H1 (cell line): ENCODE data around the gene HES1.

Experiments
- EGR1 ChIP-seq: IDR thresholded peaks from 2 replicates; pipeline ENCODE4 v1.6.1; 2011; ENCODE audit warnings: low read depth, low read length, borderline replicate concordance
- EZH2 ChIP-seq: fragments of 200-600 bp; sonication (generic); IDR thresholded peaks from 2 replicates; pipeline ENCODE4 v1.7.1; 2012; ENCODE audit warnings: low read depth, mild to moderate bottlenecking, moderate library complexity, low read length, inconsistent platforms; ENCODE audit not compliant: severe bottlenecking
- GABPA ChIP-seq: IDR thresholded peaks from 2 replicates; pipeline ENCODE4 v1.6.1; 2011; ENCODE audit warnings: mild to moderate bottlenecking, low read length, moderate library complexity, borderline replicate concordance; ENCODE audit not compliant: insufficient read depth
- JUN ChIP-seq: IDR thresholded peaks from 2 replicates; pipeline ENCODE4 v1.6.1; 2011; ENCODE audit warnings: low read depth, mild to moderate bottlenecking, improper control_type of control experiment, low read length
- POLR2A ChIP-seq, 2 experiments: IDR thresholded peaks; 1 replicate in 1 of 2; 2 replicates in 1 of 2; pipeline ENCODE4 v1.6.1; 2011; ENCODE audit warnings: low read depth in 2 of 2, low read length in 2 of 2, mild to moderate bottlenecking in 2 of 2; ENCODE audit errors: control extremely low read depth in 1 of 2
- RFX5 ChIP-seq: IDR thresholded peaks from 2 replicates; pipeline ENCODE4 v1.6.1; 2011; ENCODE audit warnings: low read depth, low read length, improper control_type of control experiment, borderline replicate concordance
- RXRA ChIP-seq: IDR thresholded peaks from 2 replicates; pipeline ENCODE4 v1.6.1; 2011; ENCODE audit warnings: low read depth, mild to moderate bottlenecking, low read length, moderate library complexity; ENCODE audit not compliant: insufficient read depth
- TAF1 ChIP-seq: IDR thresholded peaks from 2 replicates; pipeline ENCODE4 v1.6.1; 2011; ENCODE audit warnings: mild to moderate bottlenecking, low read depth, low read length
- TEAD4 ChIP-seq: IDR thresholded peaks from 2 replicates; pipeline ENCODE4 v1.6.1; 2012; ENCODE audit warnings: low read depth, low read length, inconsistent platforms, mixed read lengths
- USF2 ChIP-seq: IDR thresholded peaks from 2 replicates; pipeline ENCODE4 v1.6.1; 2011; ENCODE audit warnings: low read length, improper control_type of control experiment
- TF ChIP-seq, protein P1 (sequence below), 3 experiments: IDR thresholded peaks; 1 replicate in 2 of 3; 2 replicates in 1 of 3; pipeline versions ENCODE4 v1.5.1 to v1.6.1; 2011; ENCODE audit warnings: low read length in 3 of 3, mild to moderate bottlenecking in 3 of 3, inconsistent platforms in 2 of 3, low read depth in 1 of 3, moderate library complexity in 1 of 3; ENCODE audit not compliant: insufficient read depth in 1 of 3; ENCODE audit errors: control extremely low read depth in 1 of 3

DNA sequence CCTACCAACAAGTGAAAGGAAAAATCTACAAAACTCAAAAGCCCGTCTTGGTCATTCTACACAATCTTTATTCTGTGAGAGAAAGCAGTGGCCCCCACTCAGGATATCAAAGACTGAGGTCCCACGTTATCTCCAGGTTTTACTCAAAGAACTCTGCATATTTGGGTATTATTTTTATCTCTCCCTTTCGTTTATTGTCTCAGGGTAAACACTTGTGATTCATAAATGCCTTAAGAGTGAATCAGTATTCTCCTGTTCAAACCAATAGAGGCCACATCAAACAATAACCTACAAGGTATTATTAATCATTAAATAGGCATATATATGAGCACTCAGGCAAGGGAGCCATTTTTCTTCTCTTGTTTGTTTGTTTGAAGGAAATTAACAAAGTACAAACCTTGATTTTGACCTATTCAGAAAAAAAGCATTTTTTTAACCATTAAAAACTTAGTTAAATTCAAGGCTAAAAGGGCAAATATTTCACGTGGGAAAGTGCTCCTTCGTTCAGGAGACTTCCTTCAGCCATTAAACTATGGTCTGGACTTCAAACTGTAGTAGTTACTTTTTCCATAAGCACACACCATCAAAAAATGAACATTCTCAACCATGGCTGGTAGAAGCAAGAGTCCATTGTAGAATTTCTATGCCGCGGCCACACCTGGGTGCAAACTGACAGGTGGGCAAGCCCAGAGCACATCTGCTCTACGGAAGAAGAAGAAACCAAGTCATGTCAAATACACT, 13.9 kb upstream of the HES1 start:
- no peak for TF ChIP-seq TAF1
- TF ChIP-seq USF2, result no peak
- TF ChIP-seq POLR2A (IDR thresholded peaks at IDR 0.05; ENCODE audit: control extremely low read depth in 1 of 2, low read depth in 2 of 2, low read length in 2 of 2), result no peak
- TF ChIP-seq RXRA, result no peak
- TF ChIP-seq, protein P1, sequence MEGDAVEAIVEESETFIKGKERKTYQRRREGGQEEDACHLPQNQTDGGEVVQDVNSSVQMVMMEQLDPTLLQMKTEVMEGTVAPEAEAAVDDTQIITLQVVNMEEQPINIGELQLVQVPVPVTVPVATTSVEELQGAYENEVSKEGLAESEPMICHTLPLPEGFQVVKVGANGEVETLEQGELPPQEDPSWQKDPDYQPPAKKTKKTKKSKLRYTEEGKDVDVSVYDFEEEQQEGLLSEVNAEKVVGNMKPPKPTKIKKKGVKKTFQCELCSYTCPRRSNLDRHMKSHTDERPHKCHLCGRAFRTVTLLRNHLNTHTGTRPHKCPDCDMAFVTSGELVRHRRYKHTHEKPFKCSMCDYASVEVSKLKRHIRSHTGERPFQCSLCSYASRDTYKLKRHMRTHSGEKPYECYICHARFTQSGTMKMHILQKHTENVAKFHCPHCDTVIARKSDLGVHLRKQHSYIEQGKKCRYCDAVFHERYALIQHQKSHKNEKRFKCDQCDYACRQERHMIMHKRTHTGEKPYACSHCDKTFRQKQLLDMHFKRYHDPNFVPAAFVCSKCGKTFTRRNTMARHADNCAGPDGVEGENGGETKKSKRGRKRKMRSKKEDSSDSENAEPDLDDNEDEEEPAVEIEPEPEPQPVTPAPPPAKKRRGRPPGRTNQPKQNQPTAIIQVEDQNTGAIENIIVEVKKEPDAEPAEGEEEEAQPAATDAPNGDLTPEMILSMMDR (IDR thresholded peaks at IDR 0.05; ENCODE audit: control extremely low read depth in 1 of 3, insufficient read depth in 1 of 3, low read depth in 1 of 3, low read length in 3 of 3), result no peak
- no peak for TF ChIP-seq EGR1
- TF ChIP-seq RFX5, result no peak
- TF ChIP-seq EZH2, result no peak
- no peak for TF ChIP-seq TEAD4
- no peak for TF ChIP-seq GABPA
- no peak for TF ChIP-seq JUN
